WERI-Rb-1 (cell line): ENCODE data around the gene ETFRF1.
A peak's percentile ranks its signal among the peaks of the same experiment; 100 is the strongest.

ENCODE experiments used
- DNase-seq: peaks from one replicate; pipeline ENCODE4 v3.0.0-alpha.2; 2020
- H3K27ac ChIP-seq: fragments of 250-450 bp; sonication (Bioruptor Pico); 2 replicates; pipeline ENCODE4 v1.5.1; 2020; ENCODE audit warnings: mild to moderate bottlenecking, moderate library complexity
- H3K27me3 ChIP-seq: fragments of 250-450 bp; sonication (Bioruptor Pico); 2 replicates; pipeline ENCODE4 v1.5.1; 2021; ENCODE audit warnings: mild to moderate bottlenecking, low read depth, moderate library complexity; ENCODE audit not compliant: insufficient read depth, severe bottlenecking
- H3K36me3 ChIP-seq: fragments of 250-450 bp; sonication (Bioruptor Pico); 2 replicates; pipeline ENCODE4 v1.5.1; 2020; ENCODE audit warnings: mild to moderate bottlenecking, moderate library complexity
- H3K4me3 ChIP-seq: 2 replicates; pipeline ENCODE4 v1.5.1; 2011; ENCODE audit warnings: low read depth, mild to moderate bottlenecking, control low read depth, low read length
- H3K9me3 ChIP-seq: fragments of 250-450 bp; sonication (Bioruptor Pico); 2 replicates; pipeline ENCODE4 v1.5.1; 2021; ENCODE audit warnings: mild to moderate bottlenecking, moderate library complexity; ENCODE audit not compliant: severe bottlenecking
- TF ChIP-seq, protein P1 (sequence below): IDR thresholded peaks from 2 replicates; pipeline ENCODE4 v1.5.1; 2011; ENCODE audit warnings: low read depth, mild to moderate bottlenecking, control low read depth, inconsistent platforms, low read length

The ETFRF1 gene

DNA sequence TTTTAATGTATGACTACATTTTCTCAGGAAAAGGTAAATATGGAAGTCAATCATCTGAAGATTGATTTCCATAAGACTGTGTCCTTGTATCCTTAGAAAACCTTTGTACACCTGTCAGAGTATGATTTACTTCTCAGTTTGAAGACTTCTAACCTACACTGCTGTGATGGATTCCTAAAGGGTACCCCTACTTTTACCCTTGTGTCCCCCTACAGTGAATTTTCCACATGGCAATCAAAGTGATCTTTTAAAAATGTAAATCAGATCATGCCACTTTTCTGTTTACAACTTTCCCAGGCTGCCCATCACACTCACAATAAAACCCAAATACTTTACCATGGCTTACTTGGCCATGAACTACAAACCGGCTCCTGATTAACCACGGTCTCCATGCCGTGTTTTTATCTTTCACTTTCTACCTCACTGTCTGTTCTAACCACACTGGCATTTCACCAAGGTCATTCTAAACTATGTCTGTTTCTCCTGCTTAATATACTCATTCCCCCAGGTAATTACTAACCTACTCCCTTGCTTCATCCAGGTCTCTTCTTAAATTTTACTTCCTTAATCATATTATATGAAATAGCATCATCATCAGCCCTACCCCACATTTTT is 8.1 kb upstream of the ETFRF1 start:
- H3K27me3 ChIP-seq = no peaks in the 10 kb centered on the region
- H3K9me3 ChIP-seq = no peaks in the 10 kb centered on the region
- H3K36me3 ChIP-seq = no peaks in the 10 kb centered on the region
- H3K27ac ChIP-seq = no peak overlapping the region
- no peak for DNase-seq
- no peak overlapping the region for H3K4me3 ChIP-seq
- TF ChIP-seq, protein P1, sequence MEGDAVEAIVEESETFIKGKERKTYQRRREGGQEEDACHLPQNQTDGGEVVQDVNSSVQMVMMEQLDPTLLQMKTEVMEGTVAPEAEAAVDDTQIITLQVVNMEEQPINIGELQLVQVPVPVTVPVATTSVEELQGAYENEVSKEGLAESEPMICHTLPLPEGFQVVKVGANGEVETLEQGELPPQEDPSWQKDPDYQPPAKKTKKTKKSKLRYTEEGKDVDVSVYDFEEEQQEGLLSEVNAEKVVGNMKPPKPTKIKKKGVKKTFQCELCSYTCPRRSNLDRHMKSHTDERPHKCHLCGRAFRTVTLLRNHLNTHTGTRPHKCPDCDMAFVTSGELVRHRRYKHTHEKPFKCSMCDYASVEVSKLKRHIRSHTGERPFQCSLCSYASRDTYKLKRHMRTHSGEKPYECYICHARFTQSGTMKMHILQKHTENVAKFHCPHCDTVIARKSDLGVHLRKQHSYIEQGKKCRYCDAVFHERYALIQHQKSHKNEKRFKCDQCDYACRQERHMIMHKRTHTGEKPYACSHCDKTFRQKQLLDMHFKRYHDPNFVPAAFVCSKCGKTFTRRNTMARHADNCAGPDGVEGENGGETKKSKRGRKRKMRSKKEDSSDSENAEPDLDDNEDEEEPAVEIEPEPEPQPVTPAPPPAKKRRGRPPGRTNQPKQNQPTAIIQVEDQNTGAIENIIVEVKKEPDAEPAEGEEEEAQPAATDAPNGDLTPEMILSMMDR = no peak

GRCh38 chr12:25187781-25188180 is 7.3 kb upstream of the ETFRF1 start:
- Histone ChIP-seq H3K27ac (no peak overlapping the region), H3K9me3 (no peaks in the 10 kb centered on the region), H3K36me3 (no peaks in the 10 kb centered on the region), H3K27me3 (no peaks in the 10 kb centered on the region), H3K4me3 (no peak overlapping the region)
- TF ChIP-seq, protein P1 = no peak
- DNase-seq = no peak

- Histone ChIP-seq H3K36me3 (no peaks in the 10 kb centered on the region), H3K4me3 (no peak overlapping the region), H3K27me3 (no peaks in the 10 kb centered on the region), H3K9me3 (no peaks in the 10 kb centered on the region), H3K27ac (no peak overlapping the region)
- no peak for DNase-seq
- TF ChIP-seq, protein P1 = no peak
Measured at GRCh38 chr12:25189656-25190055, 5.4 kb upstream of the ETFRF1 start.

DNA sequence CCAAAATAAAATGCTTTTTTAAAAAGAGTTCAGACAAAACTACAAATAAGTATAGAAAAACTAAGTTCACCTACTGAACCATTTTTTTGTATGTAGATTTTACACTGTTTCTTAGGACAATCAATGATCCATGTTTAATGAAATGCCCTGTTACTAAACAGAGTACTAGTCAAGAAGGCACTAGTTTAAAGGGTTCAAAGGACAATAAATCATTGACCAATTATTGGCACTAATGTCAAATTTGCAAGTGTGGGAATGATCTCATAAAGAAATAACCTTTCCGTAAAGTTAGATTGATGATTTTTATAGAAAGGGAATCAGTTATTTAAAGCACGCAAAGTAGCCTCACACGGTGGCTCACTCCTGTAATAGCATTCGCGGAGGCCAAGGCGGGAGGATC is 4.2 kb upstream of the ETFRF1 start:
- Histone ChIP-seq H3K27ac (no peak overlapping the region), H3K4me3 (no peak overlapping the region), H3K27me3 (no peaks in the 10 kb centered on the region), H3K36me3 (no peaks in the 10 kb centered on the region), H3K9me3 (no peaks in the 10 kb centered on the region)
- TF ChIP-seq, protein P1 = no peak
- no peak for DNase-seq

DNA sequence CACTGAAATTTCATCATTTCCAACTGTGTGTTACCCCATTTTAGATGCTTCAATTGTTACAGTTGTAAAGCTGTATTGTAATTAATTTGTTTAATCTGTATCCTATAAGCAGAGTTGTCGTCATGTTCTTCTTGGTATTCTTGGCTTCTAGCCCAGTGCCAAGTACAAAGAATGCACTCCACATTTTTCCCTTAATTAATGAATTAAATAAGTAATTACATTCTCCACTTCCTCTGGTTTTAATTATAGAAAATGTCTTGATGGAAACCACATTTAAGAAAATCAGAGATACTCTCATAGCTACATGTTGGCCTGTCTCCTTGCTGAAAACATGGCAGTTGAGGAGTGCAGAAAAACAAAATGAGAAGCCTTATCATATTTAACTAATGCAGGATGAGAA is 823 bp upstream of the ETFRF1 start:
- Histone ChIP-seq H3K36me3 (no peaks in the 10 kb centered on the region), H3K9me3 (no peaks in the 10 kb centered on the region), H3K27ac (no peak overlapping the region), H3K27me3 (no peaks in the 10 kb centered on the region), H3K4me3 (no peak overlapping the region)
- TF ChIP-seq, protein P1 = no peak
- no peak for DNase-seq

GRCh38 chr12:25194722-25195055 is 348 bp upstream of the ETFRF1 start:
- DNase-seq = no peak
- Histone ChIP-seq H3K9me3 (no peaks in the 10 kb centered on the region), H3K27me3 (no peaks in the 10 kb centered on the region), H3K36me3 (no peaks in the 10 kb centered on the region), H3K27ac (no peak overlapping the region), H3K4me3 (peak overlapping the region; percentile 62)
- TF ChIP-seq, protein P1 = no peak
